K562 (cell line): ENCODE data around the gene MTHFD2. TPM values are rescaled to one million over a fixed set of nuclear protein-coding genes. Genes with fewer than 3 reads are reported as not detected.

Experiments
- CBX1 ChIP-seq: sonication (generic); IDR thresholded peaks from 2 replicates; pipeline ENCODE4 v1.6.1; 2016; ENCODE audit warnings: antibody characterized with exemption, low read depth, mild to moderate bottlenecking
- DACH1 ChIP-seq: fragments of 450-650 bp; IDR thresholded peaks from 2 replicates; pipeline ENCODE4 v1.6.1; 2018; ENCODE audit not compliant: partially characterized antibody
- EHMT2 ChIP-seq: fragments of 450-650 bp; IDR thresholded peaks from 2 replicates; pipeline ENCODE4 v1.6.1; 2018; ENCODE audit warnings: antibody characterized with exemption
- ID3 ChIP-seq, 2 experiments: fragments of 250-450 bp in 1 of 2; fragments of 450-650 bp in 1 of 2; sonication (Bioruptor Pico) in 1 of 2; IDR thresholded peaks; 2 replicates each; pipeline versions ENCODE4 v1.6.1 to v1.8.0; 2016 to 2021; ENCODE audit warnings: mild to moderate bottlenecking in 2 of 2, moderate library complexity in 2 of 2, missing compliant biosample characterization in 1 of 2, missing genetic modification characterization in 1 of 2
- MTA3 ChIP-seq: fragments of 450-650 bp; formaldehyde crosslinking; IDR thresholded peaks from 2 replicates; pipeline ENCODE4 v1.6.1; 2017; ENCODE audit warnings: mild to moderate bottlenecking, borderline replicate concordance
- SRSF7 ChIP-seq: fragments of 200-400 bp; formaldehyde crosslinking; optimal IDR thresholded peaks from 2 replicates; pipeline ENCODE3; 2017; ENCODE audit warnings: mild to moderate bottlenecking, low read depth, low read length
- polyA plus RNA-seq, 8 experiments: library from polyadenylated mRNA; depleted of rRNA in 4 of 8; stranded (reverse) in 5 of 8; unstranded in 3 of 8; fragments of >200 nt; fragmentation: Nextera tagmentation in 2 of 8; fragmentation: Illumina TruSeq in 1 of 8; extraction: Ambion mirVana in 2 of 8; extraction: Trizol in 1 of 8; gene quantifications; 2 replicates each; pipeline versions ENCODE4 v1.2.1 to v1.2.3, GENCODE V29; 2011 to 2014; ENCODE audit warnings: inconsistent platforms in 1 of 8, missing spikeins in 1 of 8
- total RNA-seq, 7 experiments: library from RNA; depleted of rRNA in 6 of 7; stranded (reverse); fragments of >200 nt in 6 of 7; fragmentation: Illumina TruSeq in 2 of 7; extraction: Trizol in 2 of 7; gene quantifications; 2 replicates each; pipeline versions ENCODE4 v1.2.1 to v1.2.3, GENCODE V29; 2011 to 2021; ENCODE audit warnings: low replicate concordance in 1 of 7
- TF ChIP-seq, protein P1 (sequence below): fragments of 450-650 bp; IDR thresholded peaks from 2 replicates; pipeline ENCODE4 v1.6.1; 2018; ENCODE audit warnings: mild to moderate bottlenecking, low read depth; ENCODE audit not compliant: partially characterized antibody
- TF ChIP-seq, protein P2 (sequence below): fragments of 450-650 bp; IDR thresholded peaks from 2 replicates; pipeline ENCODE4 v1.6.1; 2017; ENCODE audit warnings: antibody characterized with exemption, mild to moderate bottlenecking
- TF ChIP-seq, protein P3 (sequence below): fragments of 450-650 bp; formaldehyde crosslinking; IDR thresholded peaks from 2 replicates; pipeline ENCODE4 v1.4.0; 2020; ENCODE audit warnings: mild to moderate bottlenecking, mixed read lengths

MTHFD2 gene
- total and polyA plus RNA-seq, 9 of the 15 experiments (the other 6 are each of a cell fraction or from before 2014, with no cell fraction given) = 113 to 520 (median 234) TPM

DNA sequence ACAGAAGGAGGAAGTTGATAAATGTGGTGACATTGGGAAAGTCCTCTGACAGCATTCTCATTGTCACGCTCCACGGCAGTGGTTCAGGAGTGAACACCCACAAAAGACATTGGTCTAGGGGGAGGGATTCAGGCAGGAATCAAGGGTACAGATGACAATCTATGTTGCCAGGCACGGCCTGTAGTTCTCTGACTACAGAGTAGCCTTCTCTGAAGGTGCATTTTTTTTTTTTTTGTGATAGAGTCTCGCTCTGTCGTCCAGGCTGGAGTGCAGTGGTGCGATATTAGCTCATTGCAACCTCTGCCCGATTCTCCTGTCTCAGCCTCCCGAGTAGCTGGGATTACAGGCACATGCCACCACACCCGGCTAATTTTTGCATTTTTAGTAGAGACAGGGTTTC, 12.4 kb upstream of the MTHFD2 start (continued):
- TF ChIP-seq, protein P1, sequence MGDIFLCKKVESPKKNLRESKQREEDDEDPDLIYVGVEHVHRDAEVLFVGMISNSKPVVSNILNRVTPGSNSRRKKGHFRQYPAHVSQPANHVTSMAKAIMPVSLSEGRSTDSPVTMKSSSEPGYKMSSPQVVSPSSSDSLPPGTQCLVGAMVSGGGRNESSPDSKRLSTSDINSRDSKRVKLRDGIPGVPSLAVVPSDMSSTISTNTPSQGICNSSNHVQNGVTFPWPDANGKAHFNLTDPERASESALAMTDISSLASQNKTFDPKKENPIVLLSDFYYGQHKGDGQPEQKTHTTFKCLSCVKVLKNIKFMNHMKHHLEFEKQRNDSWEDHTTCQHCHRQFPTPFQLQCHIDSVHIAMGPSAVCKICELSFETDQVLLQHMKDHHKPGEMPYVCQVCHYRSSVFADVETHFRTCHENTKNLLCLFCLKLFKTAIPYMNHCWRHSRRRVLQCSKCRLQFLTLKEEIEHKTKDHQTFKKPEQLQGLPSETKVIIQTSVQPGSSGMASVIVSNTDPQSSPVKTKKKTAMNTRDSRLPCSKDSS = no peak
- TF ChIP-seq, protein P2, sequence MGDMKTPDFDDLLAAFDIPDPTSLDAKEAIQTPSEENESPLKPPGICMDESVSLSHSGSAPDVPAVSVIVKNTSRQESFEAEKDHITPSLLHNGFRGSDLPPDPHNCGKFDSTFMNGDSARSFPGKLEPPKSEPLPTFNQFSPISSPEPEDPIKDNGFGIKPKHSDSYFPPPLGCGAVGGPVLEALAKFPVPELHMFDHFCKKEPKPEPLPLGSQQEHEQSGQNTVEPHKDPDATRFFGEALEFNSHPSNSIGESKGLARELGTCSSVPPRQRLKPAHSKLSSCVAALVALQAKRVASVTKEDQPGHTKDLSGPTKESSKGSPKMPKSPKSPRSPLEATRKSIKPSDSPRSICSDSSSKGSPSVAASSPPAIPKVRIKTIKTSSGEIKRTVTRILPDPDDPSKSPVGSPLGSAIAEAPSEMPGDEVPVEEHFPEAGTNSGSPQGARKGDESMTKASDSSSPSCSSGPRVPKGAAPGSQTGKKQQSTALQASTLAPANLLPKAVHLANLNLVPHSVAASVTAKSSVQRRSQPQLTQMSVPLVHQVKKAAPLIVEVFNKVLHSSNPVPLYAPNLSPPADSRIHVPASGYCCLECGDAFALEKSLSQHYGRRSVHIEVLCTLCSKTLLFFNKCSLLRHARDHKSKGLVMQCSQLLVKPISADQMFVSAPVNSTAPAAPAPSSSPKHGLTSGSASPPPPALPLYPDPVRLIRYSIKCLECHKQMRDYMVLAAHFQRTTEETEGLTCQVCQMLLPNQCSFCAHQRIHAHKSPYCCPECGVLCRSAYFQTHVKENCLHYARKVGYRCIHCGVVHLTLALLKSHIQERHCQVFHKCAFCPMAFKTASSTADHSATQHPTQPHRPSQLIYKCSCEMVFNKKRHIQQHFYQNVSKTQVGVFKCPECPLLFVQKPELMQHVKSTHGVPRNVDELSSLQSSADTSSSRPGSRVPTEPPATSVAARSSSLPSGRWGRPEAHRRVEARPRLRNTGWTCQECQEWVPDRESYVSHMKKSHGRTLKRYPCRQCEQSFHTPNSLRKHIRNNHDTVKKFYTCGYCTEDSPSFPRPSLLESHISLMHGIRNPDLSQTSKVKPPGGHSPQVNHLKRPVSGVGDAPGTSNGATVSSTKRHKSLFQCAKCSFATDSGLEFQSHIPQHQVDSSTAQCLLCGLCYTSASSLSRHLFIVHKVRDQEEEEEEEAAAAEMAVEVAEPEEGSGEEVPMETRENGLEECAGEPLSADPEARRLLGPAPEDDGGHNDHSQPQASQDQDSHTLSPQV = peak; percentile 73
- TF ChIP-seq ID3 (CRISPR knock-in tag; IDR thresholded peaks at IDR 0.05) = no peak
- no peak for TF ChIP-seq ID3 (tag; IDR thresholded peaks at IDR 0.05)
- TF ChIP-seq CBX1 = no peak
- peak; percentile 72; the same call in 1 of the 2 replicates for TF ChIP-seq MTA3
- TF ChIP-seq, protein P3, sequence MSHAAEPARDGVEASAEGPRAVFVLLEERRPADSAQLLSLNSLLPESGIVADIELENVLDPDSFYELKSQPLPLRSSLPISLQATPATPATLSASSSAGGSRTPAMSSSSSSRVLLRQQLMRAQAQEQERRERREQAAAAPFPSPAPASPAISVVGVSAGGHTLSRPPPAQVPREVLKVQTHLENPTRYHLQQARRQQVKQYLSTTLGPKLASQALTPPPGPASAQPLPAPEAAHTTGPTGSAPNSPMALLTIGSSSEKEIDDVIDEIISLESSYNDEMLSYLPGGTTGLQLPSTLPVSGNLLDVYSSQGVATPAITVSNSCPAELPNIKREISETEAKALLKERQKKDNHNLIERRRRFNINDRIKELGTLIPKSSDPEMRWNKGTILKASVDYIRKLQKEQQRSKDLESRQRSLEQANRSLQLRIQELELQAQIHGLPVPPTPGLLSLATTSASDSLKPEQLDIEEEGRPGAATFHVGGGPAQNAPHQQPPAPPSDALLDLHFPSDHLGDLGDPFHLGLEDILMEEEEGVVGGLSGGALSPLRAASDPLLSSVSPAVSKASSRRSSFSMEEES (CRISPR knock-in tag) = no peak
- TF ChIP-seq EHMT2 = no peak
- TF ChIP-seq DACH1 = no peak
- TF ChIP-seq SRSF7 = no peak
